Measurements from ENCODE around the gene MYLK. TPM values are rescaled to one million over a fixed set of nuclear protein-coding genes. Genes with fewer than 3 reads are reported as not detected.

MYLK gene
- total RNA-seq, 1 donor from 2014 or later, result 11.1 TPM

DNA sequence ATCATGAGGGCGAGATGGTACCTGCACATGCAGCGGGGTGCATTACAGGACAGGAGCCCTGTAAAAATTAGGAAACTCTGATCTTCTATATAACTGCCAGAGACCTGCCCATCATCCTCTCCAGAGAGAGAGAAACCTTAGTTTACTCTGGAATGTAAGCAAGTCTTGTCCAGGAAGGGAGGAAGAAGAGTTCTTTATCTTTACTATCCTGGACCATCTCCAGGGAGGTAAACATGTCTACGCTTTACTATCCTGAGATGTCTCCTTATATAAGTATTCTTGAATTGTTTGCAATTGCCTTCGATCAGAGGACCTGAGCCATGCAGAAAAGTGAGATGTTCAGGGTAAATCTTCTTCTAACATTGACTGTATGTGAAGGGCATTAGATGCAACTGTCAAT is 286.6 kb downstream of the MYLK start:
- TF ChIP-seq CTCF (IDR thresholded peaks at IDR 0.05; ENCODE audit: borderline replicate concordance), result no peak
- Histone ChIP-seq H3K4me1 (peaks cover 4% of the 10 kb centered on the region), H3K4me3 (no peak overlapping the region), H3K27me3 (ENCODE audit: low read depth) (no peaks in the 10 kb centered on the region), H3K9me3 (replicated peaks) (no peaks in the 10 kb centered on the region), H3K27ac (replicated peaks) (no peak overlapping the region), H3K36me3 (no peaks in the 10 kb centered on the region)
- intact Hi-C loops (cut with micrococcal nuclease), result no loop called here
- no peak for DNase-seq

GRCh38 chr3:123595396-123596180 is 288.5 kb downstream of the MYLK start:
- H3K36me3 ChIP-seq, result peaks cover 9% of the 10 kb centered on the region
- H3K27ac ChIP-seq (replicated peaks), result no peak overlapping the region
- no peaks in the 10 kb centered on the region for H3K27me3 ChIP-seq (ENCODE audit: low read depth)
- no peak for DNase-seq
- no peak for TF ChIP-seq CTCF (IDR thresholded peaks at IDR 0.05; ENCODE audit: borderline replicate concordance)
- peaks cover 7% of the 10 kb centered on the region for H3K9me3 ChIP-seq (replicated peaks)
- intact Hi-C loops (cut with micrococcal nuclease), result no loop called here
- no peak overlapping the region for H3K4me3 ChIP-seq
- peaks cover 4% of the 10 kb centered on the region for H3K4me1 ChIP-seq

- Histone ChIP-seq H3K4me1 (peaks cover 4% of the 10 kb centered on the region), H3K4me3 (no peak overlapping the region), H3K27me3 (ENCODE audit: low read depth) (no peaks in the 10 kb centered on the region), H3K36me3 (peaks cover 14% of the 10 kb centered on the region), H3K27ac (replicated peaks) (no peak overlapping the region), H3K9me3 (replicated peaks) (peaks cover 13% of the 10 kb centered on the region)
- TF ChIP-seq CTCF (IDR thresholded peaks at IDR 0.05; ENCODE audit: borderline replicate concordance), result no peak
- DNase-seq, result no peak
- intact Hi-C loops (cut with micrococcal nuclease), result no loop called here
These were observed 290.8 kb downstream of the MYLK start for GRCh38 chr3:123593381-123593780.

GRCh38 chr3:123590685-123591450 is 293.3 kb downstream of the MYLK start:
- Histone ChIP-seq H3K27me3 (ENCODE audit: low read depth) (no peaks in the 10 kb centered on the region), H3K36me3 (peaks cover 14% of the 10 kb centered on the region), H3K4me3 (no peak overlapping the region), H3K27ac (replicated peaks) (no peak overlapping the region), H3K9me3 (replicated peaks) (peaks cover 13% of the 10 kb centered on the region), H3K4me1 (peaks cover 17% of the 10 kb centered on the region)
- no peak for DNase-seq
- TF ChIP-seq CTCF (IDR thresholded peaks at IDR 0.05; ENCODE audit: borderline replicate concordance), result no peak
- intact Hi-C loops (cut with micrococcal nuclease), result no loop called here

DNA sequence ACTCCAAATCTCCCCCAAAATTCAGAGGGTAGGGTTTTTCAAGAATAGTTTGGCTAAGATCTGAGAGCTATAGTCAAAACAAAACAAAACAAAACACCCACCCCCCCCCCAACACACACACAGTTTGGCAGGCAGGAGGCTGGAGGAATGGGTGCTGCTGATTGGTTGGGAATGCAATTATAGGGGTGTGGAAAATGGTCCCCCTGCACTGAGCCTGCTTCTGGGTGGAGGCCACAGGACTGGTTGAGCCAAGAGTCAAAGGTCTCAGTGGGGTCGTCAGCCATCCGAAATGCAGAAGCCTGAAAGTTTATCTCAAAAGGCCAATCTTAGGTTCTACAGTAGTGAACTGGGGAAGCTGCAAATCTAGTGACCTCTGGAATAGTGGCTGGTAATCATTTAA is 296.7 kb downstream of the MYLK start:
- no peaks in the 10 kb centered on the region for H3K27me3 ChIP-seq (ENCODE audit: low read depth)
- intact Hi-C loops (cut with micrococcal nuclease), result no loop called here
- no peak for DNase-seq
- no peak overlapping the region for H3K27ac ChIP-seq (replicated peaks)
- peaks cover 14% of the 10 kb centered on the region for H3K36me3 ChIP-seq
- no peak for TF ChIP-seq CTCF (IDR thresholded peaks at IDR 0.05; ENCODE audit: borderline replicate concordance)
- H3K9me3 ChIP-seq (replicated peaks), result peaks cover 13% of the 10 kb centered on the region
- H3K4me1 ChIP-seq, result peaks cover 38% of the 10 kb centered on the region
- no peak overlapping the region for H3K4me3 ChIP-seq

Data from left ventricle myocardium inferior (tissue), 1 donor.